Measurements from ENCODE around the gene AGER.
"Not testable (repeated sequence)": the region's sequence is repeated elsewhere in the genome, so short reads cannot be mapped to it uniquely, and the experiment has no call there.

AGER gene

GRCh38 chr6:32202186-32202585, 18.1 kb upstream of the AGER start:
- in situ Hi-C loops (cut with MboI; ENCODE audit: low pct_unique_long_range_greater_than_20kb, low sequenced_read_pairs) = no loop called here
- DNase-seq = no peak

DNA sequence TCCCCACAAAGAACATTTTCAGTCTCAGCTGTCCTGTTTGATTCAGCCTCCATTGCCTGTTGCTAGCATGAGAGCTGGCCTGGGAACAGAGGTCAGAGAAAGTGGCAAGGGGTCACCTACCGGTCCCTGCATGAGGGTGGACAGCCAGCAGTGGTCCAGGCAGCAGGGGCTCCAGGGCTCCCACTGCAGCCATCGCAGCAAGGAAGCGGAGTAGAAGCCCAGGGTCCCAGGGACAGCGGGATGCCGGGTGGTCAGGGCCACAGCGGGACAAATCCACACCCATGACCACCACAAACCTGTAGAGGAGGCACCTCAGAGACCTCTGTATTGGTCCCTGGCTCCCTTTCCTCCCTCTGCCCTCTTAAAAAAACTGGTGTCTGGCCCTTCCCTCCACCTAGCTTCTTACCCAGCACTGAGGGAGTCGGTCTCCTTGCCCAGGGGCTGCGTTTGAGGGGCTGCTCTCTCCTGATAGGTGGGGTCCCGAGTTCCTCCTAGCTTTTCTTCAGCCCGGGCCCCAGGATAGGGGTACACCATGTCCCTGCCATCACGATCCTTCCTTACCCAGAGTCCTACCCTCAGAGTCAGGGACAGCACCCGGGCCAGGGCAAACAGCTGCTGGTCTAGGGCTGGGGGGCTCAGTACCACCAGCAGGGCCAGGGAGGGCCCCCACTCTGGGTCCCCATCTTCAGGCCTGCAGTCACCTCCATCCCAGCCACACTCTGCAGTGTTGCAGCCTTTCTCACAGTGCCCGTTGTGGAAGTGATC, 16.8 kb upstream of the AGER start:
- in situ Hi-C loops (cut with MboI; ENCODE audit: low pct_unique_long_range_greater_than_20kb, low sequenced_read_pairs) = no loop called here

GRCh38 chr6:32198866-32199265, 14.8 kb upstream of the AGER start:
- no peak for DNase-seq
- in situ Hi-C loops (cut with MboI; ENCODE audit: low pct_unique_long_range_greater_than_20kb, low sequenced_read_pairs) = no loop called here

More for the DNA sequence above, 16.8 kb upstream of the AGER start:
- no peak for DNase-seq

GRCh38 chr6:32198345-32198696, 14.3 kb upstream of the AGER start:
- in situ Hi-C loops (cut with MboI; ENCODE audit: low pct_unique_long_range_greater_than_20kb, low sequenced_read_pairs) = no loop called here
- DNase-seq = no peak

DNA sequence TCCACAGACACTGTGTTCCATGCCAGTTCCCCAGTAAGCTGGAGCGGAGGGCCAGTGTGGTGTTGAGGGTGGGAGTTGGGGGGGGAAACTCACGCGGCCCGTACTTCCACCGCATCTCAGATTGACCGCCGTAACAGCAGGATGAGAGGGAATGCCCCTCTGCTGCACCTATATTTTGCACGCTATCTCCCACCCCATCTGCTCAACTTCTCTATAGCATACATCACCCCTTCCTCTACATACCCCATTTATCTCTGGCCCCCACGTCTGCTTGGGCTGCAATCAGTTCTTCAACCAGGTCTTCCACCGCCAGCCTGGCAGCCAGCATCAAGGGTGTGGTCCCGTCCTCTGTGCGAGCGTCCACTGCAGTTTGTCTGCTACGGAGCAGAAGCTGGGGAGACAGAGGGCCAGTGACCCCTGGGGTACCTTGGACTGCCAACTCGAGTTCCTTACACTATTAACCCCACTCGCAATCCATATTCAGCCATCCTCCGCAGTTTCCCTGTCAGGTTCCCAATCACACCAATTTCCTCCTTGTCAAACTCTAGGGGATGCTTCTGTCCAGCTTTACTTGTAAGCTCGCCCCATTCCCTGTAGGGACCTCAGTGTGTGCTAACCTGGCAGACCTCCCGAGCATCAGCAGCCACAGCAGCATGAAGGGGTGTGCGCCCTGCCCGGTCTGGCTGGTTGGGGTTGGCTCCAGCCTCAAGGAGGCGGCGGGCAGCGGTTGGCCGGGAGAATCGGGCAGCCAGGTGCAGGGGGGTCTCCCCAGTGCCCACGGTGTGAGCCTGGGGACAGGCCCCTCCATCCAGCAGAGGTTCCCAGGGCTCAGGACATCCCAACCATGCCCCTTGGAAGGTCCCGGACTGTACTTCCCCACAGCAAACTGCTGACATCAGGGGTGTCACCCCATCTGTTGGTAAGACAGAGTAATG, 12.9 kb upstream of the AGER start:
- in situ Hi-C loops (cut with MboI; ENCODE audit: low pct_unique_long_range_greater_than_20kb, low sequenced_read_pairs) = no loop called here
- DNase-seq = no peak

- in situ Hi-C loops (cut with MboI; ENCODE audit: low pct_unique_long_range_greater_than_20kb, low sequenced_read_pairs) = no loop called here
- peak; percentile 67 for DNase-seq
These were observed 12.0 kb upstream of the AGER start for GRCh38 chr6:32195902-32196681.

DNA sequence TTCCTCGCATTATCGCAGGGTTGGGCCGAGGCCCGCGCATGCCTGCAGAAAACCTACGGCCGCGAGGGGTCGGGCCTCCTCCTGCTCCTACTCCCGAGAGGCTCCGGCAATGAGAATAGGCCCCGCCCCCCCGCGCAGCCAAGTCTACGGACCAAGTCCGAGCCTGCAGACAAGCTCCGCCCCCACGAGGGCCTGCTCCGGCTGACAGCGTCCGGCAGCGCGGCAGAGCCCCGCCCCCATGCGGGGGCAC, 11.5 kb upstream of the AGER start:
- in situ Hi-C loops (cut with MboI; ENCODE audit: low pct_unique_long_range_greater_than_20kb, low sequenced_read_pairs) = no loop called here
- peak; percentile 99 for DNase-seq

DNA sequence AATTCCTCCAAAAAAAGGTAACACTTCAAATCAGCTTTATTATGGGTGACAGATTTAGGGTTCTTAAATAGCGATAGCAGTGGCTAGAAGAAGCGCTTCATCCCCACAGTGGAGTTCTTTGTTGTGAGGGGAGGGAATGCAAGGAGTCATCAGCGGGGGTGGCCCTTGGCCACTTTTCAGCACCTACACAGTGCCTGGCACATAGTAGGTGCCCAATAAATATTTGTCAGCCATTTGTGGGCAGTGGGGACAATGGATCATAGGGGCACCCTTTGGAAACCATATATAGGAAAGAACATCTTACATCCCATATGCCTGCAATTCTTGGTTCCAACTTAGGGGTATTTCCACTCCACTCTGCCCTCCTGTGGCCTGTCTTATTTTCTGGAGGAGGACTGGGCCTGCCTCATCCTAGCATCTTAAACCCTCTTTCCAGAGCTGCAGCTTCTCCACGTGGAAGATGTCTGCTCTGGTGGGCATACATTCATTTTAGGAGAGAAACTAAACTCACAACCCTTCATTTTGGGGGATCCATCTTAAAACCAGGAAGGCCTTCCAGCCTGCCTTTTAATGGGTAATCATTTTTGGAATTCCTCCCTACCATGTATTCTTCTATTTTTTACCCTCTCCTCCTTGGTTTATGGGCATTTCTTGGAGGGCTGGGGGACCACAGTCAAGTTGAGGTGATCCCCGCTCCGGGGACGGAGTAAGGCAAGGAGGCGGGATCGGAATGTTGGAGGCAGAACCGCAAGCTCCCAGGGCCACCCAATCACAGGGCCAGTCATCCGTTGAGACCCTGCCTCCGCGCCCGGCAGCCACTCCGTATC, 11.0 kb upstream of the AGER start:
- peak; percentile 70 for DNase-seq

DNA sequence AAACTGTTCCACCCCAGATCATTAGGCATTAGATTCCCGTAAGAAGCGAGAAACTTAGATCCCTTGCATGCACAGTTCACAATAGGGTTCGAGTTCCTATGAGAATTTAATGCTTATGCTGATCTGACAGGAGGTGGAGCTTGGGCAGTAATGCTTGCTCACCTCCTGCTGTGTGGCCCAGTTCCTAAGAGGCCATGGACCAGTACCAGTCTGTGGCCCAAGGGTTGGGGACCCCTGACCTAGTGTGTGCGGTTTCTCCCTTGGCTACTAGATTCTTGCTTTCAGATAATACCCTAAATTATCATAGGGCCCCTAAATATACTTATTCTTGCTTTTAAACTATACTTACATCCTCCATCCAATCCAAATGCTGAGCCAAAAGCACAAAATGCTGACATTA, 10.3 kb upstream of the AGER start:
- DNase-seq = no peak
- in situ Hi-C loops (cut with MboI; ENCODE audit: low pct_unique_long_range_greater_than_20kb, low sequenced_read_pairs) = no loop called here

More for the DNA sequence above, 11.0 kb upstream of the AGER start:
- in situ Hi-C loops (cut with MboI; ENCODE audit: low pct_unique_long_range_greater_than_20kb, low sequenced_read_pairs) = no loop called here

DNA sequence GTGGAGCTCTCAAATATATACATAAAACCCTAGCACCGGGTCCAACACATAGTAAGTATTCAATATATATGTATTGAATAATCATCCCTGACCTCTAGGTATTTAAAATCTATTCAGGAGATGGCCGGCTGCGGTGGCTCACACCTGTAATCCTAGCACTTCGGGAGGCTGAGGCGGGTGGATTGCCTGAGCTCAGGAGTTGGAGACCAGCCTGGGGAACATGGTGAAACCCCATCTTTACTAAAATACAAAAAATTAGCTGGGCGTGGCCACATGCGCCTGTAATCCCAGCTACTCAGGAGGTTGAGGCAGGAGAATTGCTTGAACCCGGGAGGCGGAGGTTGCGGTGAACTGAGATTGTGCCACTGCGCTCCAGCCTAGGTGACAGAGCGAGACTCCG, 9.0 kb upstream of the AGER start:
- DNase-seq; in situ Hi-C loops (cut with MboI; ENCODE audit: low pct_unique_long_range_greater_than_20kb, low sequenced_read_pairs): not testable (repeated sequence)

DNA sequence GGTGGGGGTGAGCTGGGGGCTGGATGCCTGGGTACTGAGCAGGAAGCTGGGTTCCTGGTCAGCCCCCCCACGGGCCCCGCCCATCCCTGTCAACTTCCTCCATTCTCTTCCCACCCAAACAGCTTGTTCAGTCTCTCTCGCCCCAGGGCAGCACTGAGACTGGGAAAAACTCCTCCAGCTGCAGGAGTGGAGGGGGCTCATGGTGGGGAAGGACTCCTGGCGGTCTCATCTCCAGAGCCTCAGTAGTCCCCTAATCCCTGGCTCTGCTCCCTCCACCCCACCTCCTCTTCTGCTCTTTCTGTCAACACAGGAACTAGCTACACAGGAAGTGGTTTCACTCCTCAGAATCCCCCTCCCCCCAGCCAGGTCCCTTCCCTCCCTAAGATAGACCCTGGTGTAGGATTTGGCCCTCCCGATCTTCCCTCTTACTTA, 8.6 kb upstream of the AGER start, which contains the start of gene GPSM3:
Gene GPSM3 (minus strand): TSS at position 36 of the 432 bp plus-strand sequence. CDS start 130 bp downstream, outside the sequence.
- peak; percentile 93 for DNase-seq
- in situ Hi-C loops (cut with MboI; ENCODE audit: low pct_unique_long_range_greater_than_20kb, low sequenced_read_pairs) = no loop called here

DNA sequence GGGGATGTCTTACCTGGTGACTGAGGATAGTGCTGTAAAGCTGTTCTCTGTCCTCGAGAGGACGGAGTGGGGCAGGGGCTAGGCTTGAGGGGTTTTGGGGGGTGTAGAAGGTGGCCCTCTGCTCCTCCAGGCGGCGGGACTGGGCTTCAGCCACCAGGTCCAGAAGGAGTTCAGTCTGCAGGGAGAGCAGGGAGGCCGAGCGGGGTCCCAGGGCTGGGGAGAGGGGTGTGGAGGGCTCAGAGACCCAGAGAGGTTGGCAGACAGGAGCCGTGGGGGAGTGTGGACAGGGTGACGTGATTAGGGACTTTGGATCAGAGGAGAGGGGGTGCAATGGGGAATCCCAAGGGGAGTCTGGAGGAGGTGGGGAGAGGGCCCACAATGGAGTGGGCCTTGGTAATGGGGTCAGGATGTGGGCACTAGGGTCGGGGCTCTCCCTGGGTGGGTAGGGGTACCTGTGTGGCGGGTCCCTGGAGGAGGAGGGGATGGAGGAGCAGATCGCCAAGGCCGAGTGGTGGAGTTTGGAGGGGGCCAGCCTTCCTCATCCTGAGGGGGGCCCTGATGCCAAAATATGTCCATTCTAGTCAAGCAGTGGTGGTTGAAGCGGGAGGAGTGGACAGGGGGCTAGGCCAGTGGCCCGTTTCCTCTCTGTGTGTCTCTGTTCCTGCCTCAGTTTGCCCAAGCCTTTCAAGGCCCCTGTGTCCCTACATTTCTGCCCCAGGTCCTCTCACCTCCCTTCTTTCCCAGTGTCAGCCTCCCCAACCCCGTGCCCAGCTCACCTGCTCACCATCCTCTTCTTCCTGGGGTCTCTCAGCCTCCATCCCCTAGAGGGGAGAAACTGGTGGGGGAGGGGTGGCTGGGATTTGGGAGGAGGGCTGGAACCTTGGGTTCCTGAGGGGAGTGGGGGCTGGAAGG, 7.9 kb upstream of the AGER start:
- in situ Hi-C loops (cut with MboI; ENCODE audit: low pct_unique_long_range_greater_than_20kb, low sequenced_read_pairs) = no loop called here
- no peak for DNase-seq

DNA sequence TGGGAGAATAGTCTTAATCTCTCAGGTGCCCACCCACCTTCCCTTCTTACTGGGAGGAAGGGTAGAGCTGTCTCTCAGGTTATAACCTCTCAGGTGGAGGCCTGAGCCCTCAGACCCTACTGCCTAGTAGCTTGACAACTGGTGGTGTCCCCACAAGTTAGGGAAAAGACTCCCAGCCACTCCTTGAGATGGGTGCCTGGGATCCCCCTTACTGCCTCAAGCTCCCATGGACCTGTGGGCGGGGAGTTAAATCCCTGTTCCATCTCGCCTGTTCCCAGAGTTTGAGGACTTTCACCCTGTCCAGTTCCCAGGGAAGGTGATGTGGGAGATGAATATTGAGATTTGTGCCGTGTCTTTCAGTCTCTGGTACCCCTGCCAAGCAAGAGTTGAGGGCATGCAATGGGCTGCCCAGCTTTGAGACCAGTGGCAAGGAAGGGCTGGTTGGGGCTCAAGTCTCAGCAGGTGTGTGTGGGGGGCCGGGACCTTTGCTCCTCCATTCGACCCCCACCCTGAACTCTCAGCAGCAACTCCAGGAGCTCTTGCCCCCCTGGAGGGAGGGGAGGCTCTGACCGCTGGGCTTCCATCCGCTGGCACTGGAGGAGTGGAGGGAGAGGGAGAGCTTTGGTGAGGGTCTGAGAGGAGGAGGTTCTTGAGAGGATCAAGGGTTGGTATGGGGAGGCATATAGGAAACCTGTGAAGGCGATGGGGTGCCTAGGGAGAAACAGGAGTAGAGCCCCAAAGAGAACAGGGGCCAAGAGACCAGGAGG, 7.0 kb upstream of the AGER start:
- DNase-seq = no peak
- in situ Hi-C loops (cut with MboI; ENCODE audit: low pct_unique_long_range_greater_than_20kb, low sequenced_read_pairs) = no loop called here

DNA sequence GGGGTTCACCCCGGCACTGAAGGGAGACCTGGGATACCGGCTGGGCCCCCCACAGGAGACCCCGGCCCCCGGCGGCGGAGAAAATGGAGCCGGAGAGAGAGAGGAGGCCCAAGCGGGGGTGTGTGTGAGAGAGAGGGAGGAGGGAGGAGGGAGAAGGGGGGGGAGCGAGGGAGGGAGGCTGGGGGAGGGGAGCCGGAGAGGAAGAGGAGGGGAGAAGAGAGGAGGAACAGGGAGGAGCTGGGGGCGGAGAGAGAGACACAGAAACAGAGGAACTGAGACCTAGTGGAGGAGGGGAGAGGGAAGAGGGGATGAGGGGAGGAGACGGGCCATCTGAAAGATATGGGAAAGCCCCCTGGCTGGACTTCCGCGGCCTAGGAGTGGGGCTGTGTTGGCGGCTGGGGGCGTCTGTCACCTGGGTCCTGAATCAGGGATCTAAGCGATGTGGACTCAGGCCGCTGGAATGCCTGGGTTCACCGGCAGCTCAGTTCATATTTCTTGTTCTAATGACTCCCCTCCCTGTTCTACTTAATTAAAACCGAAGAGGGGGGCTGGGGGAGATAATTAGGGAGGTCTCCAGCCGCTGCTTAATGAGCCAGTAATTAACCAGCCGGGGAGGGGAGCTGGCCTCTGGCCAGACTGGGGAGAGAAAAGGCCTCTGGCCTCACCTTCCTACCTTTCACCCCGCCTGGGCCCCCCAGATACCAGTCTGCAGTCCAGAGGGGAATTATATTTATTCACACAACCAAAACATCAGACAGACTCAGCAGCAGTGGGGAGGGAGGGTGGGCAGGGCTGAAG, 6.2 kb upstream of the AGER start, which contains the start of gene PBX2:
Gene PBX2 (minus strand): TSS at position 149 of the 798 bp plus-strand sequence. CDS start 287 bp downstream, outside the sequence.
- DNase-seq = peak; percentile 91
- in situ Hi-C loops (cut with MboI; ENCODE audit: low pct_unique_long_range_greater_than_20kb, low sequenced_read_pairs) = no loop called here

DNA sequence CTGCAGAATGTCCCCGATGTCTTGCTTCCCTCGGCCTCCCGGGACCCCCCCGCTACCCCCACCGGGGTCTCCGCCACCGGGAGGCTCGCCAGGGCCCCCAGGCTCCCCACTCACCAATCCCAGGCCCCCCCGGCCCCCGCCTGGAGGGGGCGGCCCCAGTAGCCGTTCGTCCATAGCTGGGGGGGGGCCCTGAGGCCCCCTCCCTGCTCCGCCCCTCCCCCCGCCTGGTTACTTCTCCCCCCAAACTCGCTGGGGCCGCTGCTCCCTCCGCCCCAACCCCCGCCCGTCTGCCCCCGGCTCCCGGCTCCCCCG, 5.6 kb upstream of the AGER start:
- in situ Hi-C loops (cut with MboI; ENCODE audit: low pct_unique_long_range_greater_than_20kb, low sequenced_read_pairs) = no loop called here

DNA sequence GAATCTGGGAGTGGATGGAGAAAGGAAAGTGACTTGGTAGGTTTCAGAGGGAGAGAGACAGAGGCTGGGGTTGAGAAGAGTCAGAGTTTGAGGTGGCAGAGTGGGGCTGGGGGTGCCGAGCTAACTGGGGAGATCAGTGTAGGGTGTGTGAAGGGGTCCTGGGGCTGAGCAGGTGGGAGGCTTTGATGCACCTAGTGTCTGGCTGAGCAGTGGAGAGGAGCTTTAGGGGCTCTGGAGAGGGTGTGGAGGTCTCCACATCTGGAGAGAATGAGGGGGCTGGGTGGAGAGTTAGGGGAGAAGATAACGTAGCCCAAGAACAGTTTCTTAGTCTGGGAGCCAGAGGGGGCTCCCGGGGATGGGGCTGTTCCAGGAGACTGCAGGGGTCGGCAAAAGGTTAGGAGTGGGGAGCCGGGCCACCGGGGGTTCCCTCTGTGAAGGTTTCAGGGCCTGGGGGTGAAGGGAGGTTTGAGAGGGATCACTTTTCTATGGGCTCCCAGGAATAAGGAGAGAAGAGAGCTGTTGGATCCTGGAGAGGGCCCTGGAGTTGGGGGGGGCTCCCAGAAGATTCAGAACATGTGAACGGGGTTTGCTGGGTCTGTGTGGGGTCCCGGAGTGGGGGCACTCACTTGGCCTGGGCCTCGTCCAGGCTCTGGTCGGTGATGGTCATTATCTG, 5.2 kb upstream of the AGER start:
- no peak for DNase-seq
- in situ Hi-C loops (cut with MboI; ENCODE audit: low pct_unique_long_range_greater_than_20kb, low sequenced_read_pairs) = no loop called here

More for the DNA sequence above, 5.6 kb upstream of the AGER start:
- DNase-seq = no peak
